ENCODE results near the gene SPI1.

SPI1 gene

DNA sequence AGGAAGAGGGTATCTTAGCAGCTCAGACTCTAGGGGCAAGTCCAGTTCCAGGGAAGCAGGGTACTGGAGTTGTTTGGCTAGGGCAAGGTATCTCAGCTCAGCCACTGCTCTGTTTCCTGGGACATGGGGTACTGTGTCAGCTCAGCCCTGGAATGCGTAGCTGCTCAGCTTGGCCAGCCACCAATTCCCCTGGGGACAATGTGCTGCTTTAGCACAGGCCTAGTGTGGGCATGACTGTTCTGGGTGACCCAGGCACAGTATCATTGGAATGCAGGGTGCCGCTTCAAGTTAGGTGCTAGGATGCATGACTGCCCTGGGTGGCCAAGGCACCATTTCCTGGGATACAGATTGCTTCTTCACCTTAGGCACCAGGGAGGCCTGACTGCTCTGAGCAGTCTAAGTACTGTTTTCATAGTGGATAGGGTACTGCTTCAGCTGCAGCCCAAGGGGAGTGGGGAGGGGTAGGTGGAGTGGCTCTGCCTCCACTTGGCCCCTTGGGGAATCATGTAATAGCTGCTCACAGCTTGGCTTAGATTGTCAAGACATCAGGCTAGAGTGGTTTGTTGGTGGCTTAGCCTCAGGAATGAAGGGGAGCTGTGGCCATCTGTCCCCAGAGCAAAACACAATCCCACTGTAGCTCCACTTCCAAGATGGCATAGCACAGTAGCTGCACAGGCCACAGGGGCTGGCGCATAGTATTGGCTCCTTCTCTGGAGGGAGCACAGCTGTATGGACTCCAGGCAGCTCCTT is 72.4 kb downstream of the SPI1 start:
- Histone ChIP-seq H3F3A (ENCODE audit: control insufficient read depth, insufficient read depth) (no peaks in the 10 kb centered on the region), H3K27ac (ENCODE audit: low read depth, low read length) (no peak overlapping the region), H3K9me2 (replicated peaks; ENCODE audit: control insufficient read depth, low read length) (no peaks in the 10 kb centered on the region), H3K4me1 (ENCODE audit: control insufficient read depth, low read length) (no peaks in the 10 kb centered on the region), H3K27me3 (ENCODE audit: control insufficient read depth, low read length) (no peaks in the 10 kb centered on the region), H3K4me3 (ENCODE audit: low read length) (no peak overlapping the region), H4K20me1 (ENCODE audit: control insufficient read depth, insufficient read depth, low read depth, low read length) (no peaks in the 10 kb centered on the region), H3K4me2 (ENCODE audit: low read length) (no peak overlapping the region), H3K9me3 (ENCODE audit: control insufficient read depth, insufficient read depth, low read length) (no peaks in the 10 kb centered on the region), H3K36me3 (ENCODE audit: control insufficient read depth, low read length) (peaks cover 84% of the 10 kb centered on the region), H3K79me2 (ENCODE audit: control insufficient read depth, low read length) (no peaks in the 10 kb centered on the region)
- TF ChIP-seq EZH2phosphoT487 (IDR thresholded peaks at IDR 0.05; ENCODE audit: borderline replicate concordance, low read length): no peak
- TF ChIP-seq, protein P1, sequence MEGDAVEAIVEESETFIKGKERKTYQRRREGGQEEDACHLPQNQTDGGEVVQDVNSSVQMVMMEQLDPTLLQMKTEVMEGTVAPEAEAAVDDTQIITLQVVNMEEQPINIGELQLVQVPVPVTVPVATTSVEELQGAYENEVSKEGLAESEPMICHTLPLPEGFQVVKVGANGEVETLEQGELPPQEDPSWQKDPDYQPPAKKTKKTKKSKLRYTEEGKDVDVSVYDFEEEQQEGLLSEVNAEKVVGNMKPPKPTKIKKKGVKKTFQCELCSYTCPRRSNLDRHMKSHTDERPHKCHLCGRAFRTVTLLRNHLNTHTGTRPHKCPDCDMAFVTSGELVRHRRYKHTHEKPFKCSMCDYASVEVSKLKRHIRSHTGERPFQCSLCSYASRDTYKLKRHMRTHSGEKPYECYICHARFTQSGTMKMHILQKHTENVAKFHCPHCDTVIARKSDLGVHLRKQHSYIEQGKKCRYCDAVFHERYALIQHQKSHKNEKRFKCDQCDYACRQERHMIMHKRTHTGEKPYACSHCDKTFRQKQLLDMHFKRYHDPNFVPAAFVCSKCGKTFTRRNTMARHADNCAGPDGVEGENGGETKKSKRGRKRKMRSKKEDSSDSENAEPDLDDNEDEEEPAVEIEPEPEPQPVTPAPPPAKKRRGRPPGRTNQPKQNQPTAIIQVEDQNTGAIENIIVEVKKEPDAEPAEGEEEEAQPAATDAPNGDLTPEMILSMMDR (IDR thresholded peaks at IDR 0.05; ENCODE audit: low read depth, low read length, poor library complexity, severe bottlenecking): no peak

Measured in DOHH2 (cell line).